Thymus (tissue), 11 donors: ENCODE measurements around the gene PKIG. TPM values are rescaled to one million over a fixed set of nuclear protein-coding genes. Genes with fewer than 3 reads are reported as not detected.

Experiments
- DNase-seq, 9 donors: peaks; one replicate each; pipeline ENCODE4 v3.0.0-alpha.2; 2013; ENCODE audit warnings: low spot score in 9 of 9, low read depth in 6 of 9, missing footprints in 1 of 9
- H3K27ac ChIP-seq, 2 donors: one replicate each; pipeline ENCODE4 v1.5.1; 2013; ENCODE audit warnings: control low read depth in 1 of 2, low read depth in 1 of 2, low read length in 1 of 2, mild to moderate bottlenecking in 1 of 2, moderate library complexity in 1 of 2
- H3K27me3 ChIP-seq, 2 donors: one replicate each; pipeline ENCODE4 v1.5.1; 2013; ENCODE audit warnings: low read length in 1 of 2; ENCODE audit not compliant: control insufficient read depth in 2 of 2, insufficient read depth in 1 of 2
- H3K36me3 ChIP-seq, 2 donors: one replicate each; pipeline ENCODE4 v1.5.1; 2013; ENCODE audit warnings: low read length in 1 of 2, mild to moderate bottlenecking in 1 of 2, moderate library complexity in 1 of 2; ENCODE audit not compliant: control insufficient read depth in 2 of 2, insufficient read depth in 2 of 2
- H3K4me1 ChIP-seq, 2 donors: one replicate each; pipeline ENCODE4 v1.5.1; 2013; ENCODE audit warnings: low read length in 2 of 2; ENCODE audit not compliant: control insufficient read depth in 2 of 2, insufficient read depth in 2 of 2
- H3K4me3 ChIP-seq, 2 donors: one replicate each; pipeline ENCODE4 v1.5.1; 2013; ENCODE audit warnings: low read length in 2 of 2, control low read depth in 1 of 2, mild to moderate bottlenecking in 1 of 2
- H3K9me3 ChIP-seq, 2 donors: one replicate each; pipeline ENCODE4 v1.5.1; 2013; ENCODE audit warnings: low read length in 1 of 2, mild to moderate bottlenecking in 1 of 2; ENCODE audit not compliant: control insufficient read depth in 2 of 2, insufficient read depth in 1 of 2
- WGBS: extraction: QIAGEN DNeasy Blood & Tissue Kit; methylation state at CpG from one replicate; pipeline ENCODE4 v1.1.7; 2013; 5-methylcytosine and 5-hydroxymethylcytosine counted together
- polyA plus RNA-seq: library from polyadenylated mRNA; stranded (reverse); fragments of 200-250 nt; gene quantifications from one replicate; pipeline ENCODE4 v1.2.3, GENCODE V29; 2013
- total RNA-seq: library from RNA; stranded (reverse); fragments of 120-200 nt; gene quantifications from one replicate; pipeline ENCODE4 v1.2.4, GENCODE V29; 2013
- donor health status: healthy.

The PKIG gene
- total and polyA plus RNA-seq, 2 donors = 27.7 to 41.7 TPM

- H3K4me1 ChIP-seq = peaks cover 3 to 20% of the 10 kb centered on the region in 2 donors
- no peak overlapping the region for H3K4me3 ChIP-seq
- DNase-seq = no peak
- no peak overlapping the region for H3K27ac ChIP-seq
- H3K9me3 ChIP-seq = peaks cover 0 to 2% of the 10 kb centered on the region in 2 donors
- peaks cover 16 to 62% of the 10 kb centered on the region in 2 donors for H3K36me3 ChIP-seq
- H3K27me3 ChIP-seq = no peaks in the 10 kb centered on the region
- 95% methylated on average over 2 of the region's 2 CpGs for WGBS
Observed at GRCh38 chr20:44659931-44660330, 77.6 kb downstream of the PKIG start.

DNA sequence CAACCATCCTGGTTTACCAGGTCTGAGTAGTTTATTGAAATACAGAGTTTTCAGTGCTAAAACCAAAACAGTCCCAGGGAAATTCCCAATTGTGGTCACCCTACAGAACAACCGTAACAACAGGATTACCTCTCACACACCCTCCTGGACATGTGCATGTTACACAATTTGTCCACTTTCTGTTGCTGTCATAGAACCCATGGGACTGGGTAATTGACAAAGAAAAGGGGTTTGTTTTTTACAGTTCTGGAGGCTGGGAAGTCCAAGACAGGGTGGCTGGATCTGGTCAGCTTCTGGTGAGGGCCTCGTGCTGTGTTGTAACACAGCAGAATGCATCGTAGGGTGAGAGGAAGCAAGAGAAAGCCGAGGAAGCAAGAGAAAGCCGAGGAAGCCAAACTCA lies 78.2 kb downstream of the PKIG start:
- 94% methylated on average over 5 of the region's 5 CpGs for WGBS

DNA sequence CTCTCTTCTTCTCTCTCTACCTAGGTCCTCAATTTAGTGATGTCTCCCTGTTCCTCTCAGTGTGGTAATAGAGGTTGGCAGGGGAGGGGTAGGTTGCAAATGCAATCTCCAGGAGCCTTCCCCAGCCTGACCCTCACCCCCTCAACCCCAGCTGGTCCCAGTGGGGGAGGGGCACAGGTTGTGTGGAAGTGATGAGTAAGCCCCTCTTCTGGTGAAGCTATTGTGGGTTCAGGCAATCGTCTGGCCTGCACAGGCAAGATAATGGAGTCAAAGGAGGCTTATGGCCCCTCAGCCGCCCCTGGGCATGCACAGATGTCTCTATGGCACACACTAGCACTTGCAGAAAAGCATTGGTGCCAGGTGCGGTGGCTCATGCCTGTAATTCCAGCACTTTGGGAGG lies 79.9 kb downstream of the PKIG start:
- H3K36me3 ChIP-seq = peaks cover 20 to 60% of the 10 kb centered on the region in 2 donors
- H3K4me3 ChIP-seq = no peak overlapping the region
- 63% methylated on average over 3 of the region's 3 CpGs for WGBS
- no peak for DNase-seq
- peaks cover 3 to 30% of the 10 kb centered on the region in 2 donors for H3K4me1 ChIP-seq
- H3K27ac ChIP-seq = no peak overlapping the region
- H3K9me3 ChIP-seq = peaks cover 0 to 2% of the 10 kb centered on the region in 2 donors
- no peaks in the 10 kb centered on the region for H3K27me3 ChIP-seq

More for the DNA sequence above, 78.2 kb downstream of the PKIG start:
- H3K27ac ChIP-seq = no peak overlapping the region
- no peak for DNase-seq
- H3K4me3 ChIP-seq = no peak overlapping the region
- H3K36me3 ChIP-seq = peaks cover 16 to 59% of the 10 kb centered on the region in 2 donors
- peaks cover 3 to 24% of the 10 kb centered on the region in 2 donors for H3K4me1 ChIP-seq
- H3K27me3 ChIP-seq = no peaks in the 10 kb centered on the region
- peaks cover 0 to 2% of the 10 kb centered on the region in 2 donors for H3K9me3 ChIP-seq

- 71% methylated on average over 3 of the region's 3 CpGs for WGBS
- H3K4me1 ChIP-seq = peaks cover 3 to 35% of the 10 kb centered on the region in 2 donors
- peaks cover 16 to 43% of the 10 kb centered on the region in 2 donors for H3K36me3 ChIP-seq
- no peak overlapping the region for H3K4me3 ChIP-seq
- H3K27ac ChIP-seq = peak overlapping the region in 1 of 2 donors; percentile 26
- no peaks in the 10 kb centered on the region for H3K27me3 ChIP-seq
- no peak for DNase-seq
- peaks cover 0 to 2% of the 10 kb centered on the region in 2 donors for H3K9me3 ChIP-seq
Observed at GRCh38 chr20:44664131-44664530, 81.8 kb downstream of the PKIG start.

- H3K36me3 ChIP-seq = peaks cover 7 to 26% of the 10 kb centered on the region in 2 donors
- no peak overlapping the region for H3K27ac ChIP-seq
- no peak for DNase-seq
- peaks cover 0 to 2% of the 10 kb centered on the region in 2 donors for H3K9me3 ChIP-seq
- peaks cover 3 to 39% of the 10 kb centered on the region in 2 donors for H3K4me1 ChIP-seq
- WGBS = 93% methylated on average over 3 of the region's 3 CpGs
- H3K4me3 ChIP-seq = no peak overlapping the region
- no peaks in the 10 kb centered on the region for H3K27me3 ChIP-seq
Observed at GRCh38 chr20:44666066-44666465, 83.7 kb downstream of the PKIG start.

Other genes starting within 250 kb of the PKIG start
- not detected for gene R3HDML, start 245.5 kb upstream of the PKIG start, total RNA-seq
- gene R3HDML, start 245.5 kb upstream of the PKIG start, polyA plus RNA-seq = 0.05 TPM
- 0.05 TPM for gene HNF4A, start 226.9 kb upstream of the PKIG start, total RNA-seq
- gene HNF4A, start 226.9 kb upstream of the PKIG start, polyA plus RNA-seq = 0.16 TPM
- gene TTPAL, start 106.7 kb upstream of the PKIG start, total RNA-seq = 4.1 TPM
- 8.7 TPM for gene TTPAL, start 106.7 kb upstream of the PKIG start, polyA plus RNA-seq
- 34.8 TPM for gene SERINC3, start 60.5 kb upstream of the PKIG start, total RNA-seq
- gene SERINC3, start 60.5 kb upstream of the PKIG start, polyA plus RNA-seq = 51.2 TPM
- 296 TPM for gene ADA, start 69.1 kb downstream of the PKIG start, total RNA-seq
- gene ADA, start 69.1 kb downstream of the PKIG start, polyA plus RNA-seq = 61.1 TPM
- gene CCN5, start 132.8 kb downstream of the PKIG start, total RNA-seq = 0.05 TPM
- 3.5 TPM for gene CCN5, start 132.8 kb downstream of the PKIG start, polyA plus RNA-seq
- 0.05 TPM for gene KCNK15, start 163.3 kb downstream of the PKIG start, total RNA-seq
- gene KCNK15, start 163.3 kb downstream of the PKIG start, polyA plus RNA-seq = 0.16 TPM
- 0.14 TPM for gene RIMS4, start 228.0 kb downstream of the PKIG start, total RNA-seq
- 0.21 TPM for gene RIMS4, start 228.0 kb downstream of the PKIG start, polyA plus RNA-seq